NCI-H187 treated with DMSO at 0.1 percent for 48 hours (cell line): ENCODE results near the gene SYNE2.
A peak's percentile ranks its signal among the peaks of the same experiment; 100 is the strongest.
"Not testable (repeated sequence)": the region's sequence is repeated elsewhere in the genome, so short reads cannot be mapped to it uniquely, and the experiment has no call there.

ENCODE experiments used
- DNase-seq: peaks from one replicate; lab custom pipeline; 2025; lab: John Stamatoyannopoulos, UW

The SYNE2 gene

GRCh38 chr14:64196056-64196455 lies 343.3 kb downstream of the SYNE2 start:
- no peak for DNase-seq

GRCh38 chr14:64196814-64197411 lies 344.1 kb downstream of the SYNE2 start:
- peak; percentile 63 for DNase-seq

- DNase-seq, result no peak
These were observed 345.2 kb downstream of the SYNE2 start for GRCh38 chr14:64197996-64198395.

GRCh38 chr14:64198486-64198885 lies 345.7 kb downstream of the SYNE2 start:
- no peak for DNase-seq

GRCh38 chr14:64200170-64200569 lies 347.4 kb downstream of the SYNE2 start:
- DNase-seq, result no peak

- DNase-seq, result no peak
These were observed 348.5 kb downstream of the SYNE2 start for GRCh38 chr14:64201296-64201695.

GRCh38 chr14:64201921-64202545 lies 349.2 kb downstream of the SYNE2 start:
- DNase-seq, result no peak

- no peak for DNase-seq
These were observed 349.9 kb downstream of the SYNE2 start for GRCh38 chr14:64202716-64203115.

GRCh38 chr14:64203366-64204006 lies 350.7 kb downstream of the SYNE2 start:
- DNase-seq, result no peak

- DNase-seq, result no peak
These were observed 355.5 kb downstream of the SYNE2 start for GRCh38 chr14:64208261-64208660.

GRCh38 chr14:64208981-64209380 lies 356.2 kb downstream of the SYNE2 start:
- DNase-seq, result no peak

GRCh38 chr14:64209444-64210131 lies 356.8 kb downstream of the SYNE2 start:
- no peak for DNase-seq

GRCh38 chr14:64210216-64210615 lies 357.4 kb downstream of the SYNE2 start:
- no peak for DNase-seq

- DNase-seq, result not testable (repeated sequence)
These were observed 358.1 kb downstream of the SYNE2 start for GRCh38 chr14:64210912-64211311.

GRCh38 chr14:64212666-64213065 lies 359.9 kb downstream of the SYNE2 start:
- no peak for DNase-seq

GRCh38 chr14:64213086-64213485 lies 360.3 kb downstream of the SYNE2 start:
- DNase-seq, result no peak

GRCh38 chr14:64213853-64214570 lies 361.2 kb downstream of the SYNE2 start:
- no peak for DNase-seq

- no peak for DNase-seq
These were observed 362.5 kb downstream of the SYNE2 start for GRCh38 chr14:64215274-64215673.

GRCh38 chr14:64215978-64216377 lies 363.2 kb downstream of the SYNE2 start:
- DNase-seq, result no peak

GRCh38 chr14:64217308-64217707 lies 364.5 kb downstream of the SYNE2 start:
- no peak for DNase-seq

GRCh38 chr14:64217834-64218233 lies 365.0 kb downstream of the SYNE2 start:
- no peak for DNase-seq
